PC-3 (cell line): ENCODE results near the gene PSRC1. TPM values are rescaled to one million over a fixed set of nuclear protein-coding genes. Genes with fewer than 3 reads are reported as not detected.

Experiments
- ATAC-seq: fragments of 200-7000 bp; cut with Tn5 transposase; 2 replicates; pipeline ENCODE4 v1.9.1; 2020; ENCODE audit warnings: mild to moderate bottlenecking, moderate library complexity
- BruUV-seq: library from RNA; stranded (reverse); fragments of 400-500 nt; replicated peaks from 2 replicates; lab custom pipeline; 2021; lab: Mats Ljungman, UMichigan
- CTCF ChIA-PET: fragments of 300-600 bp; sonication (Branson Sonifier 250); formaldehyde crosslinking; loops from one replicate; lab custom pipeline; 2022; ENCODE audit warnings: antibody characterized with exemption; lab: Charles Lee
- POLR2A ChIA-PET: fragments of 300-600 bp; sonication (Branson Sonifier 250); formaldehyde crosslinking; loops from one replicate; lab custom pipeline; 2022; ENCODE audit warnings: antibody characterized with exemption; ENCODE audit not compliant: unreplicated experiment; lab: Charles Lee
- DNase-seq: peaks from one replicate; pipeline ENCODE4 v3.0.0-alpha.2; 2015
- H2AFZ ChIP-seq: fragments of 300-600 bp; sonication (generic); 2 replicates; pipeline ENCODE4 v1.6.0; 2016; ENCODE audit warnings: antibody characterized with exemption, low read length
- H3F3A ChIP-seq: fragments of 300-600 bp; sonication (generic); one replicate; pipeline ENCODE4 v1.6.0; 2017; ENCODE audit warnings: antibody characterized with exemption, low read length, control low read depth, mild to moderate bottlenecking; ENCODE audit not compliant: unreplicated experiment
- H3K27ac ChIP-seq: fragments of 300-600 bp; sonication (generic); 2 replicates; pipeline ENCODE4 v1.5.1; 2016; ENCODE audit warnings: mild to moderate bottlenecking, low read length
- H3K27me3 ChIP-seq: fragments of 300-600 bp; sonication (generic); 2 replicates; pipeline ENCODE4 v1.6.1; 2016; ENCODE audit warnings: low read length, mixed read lengths
- H3K36me3 ChIP-seq: fragments of 300-600 bp; sonication (generic); 2 replicates; pipeline ENCODE4 v1.6.1; 2016; ENCODE audit warnings: low read depth, mixed run types, low read length, mixed read lengths
- H3K4me1 ChIP-seq: fragments of 300-600 bp; sonication (generic); 2 replicates; pipeline ENCODE4 v1.5.1; 2016; ENCODE audit warnings: low read length; ENCODE audit not compliant: insufficient read depth
- H3K4me2 ChIP-seq: fragments of 300-600 bp; sonication (generic); 2 replicates; pipeline ENCODE4 v1.6.0; 2016; ENCODE audit warnings: low read length
- H3K4me3 ChIP-seq: fragments of 300-600 bp; sonication (generic); 2 replicates; pipeline ENCODE4 v1.5.1; 2016; ENCODE audit warnings: mild to moderate bottlenecking, low read length, mixed read lengths
- H3K79me2 ChIP-seq: fragments of 300-600 bp; sonication (generic); 2 replicates; pipeline ENCODE4 v1.6.1; 2017; ENCODE audit warnings: low read length, mixed read lengths
- H3K9ac ChIP-seq: fragments of 300-600 bp; sonication (generic); 2 replicates; pipeline ENCODE4 v1.6.0; 2016; ENCODE audit warnings: mild to moderate bottlenecking, low read length
- H3K9me2 ChIP-seq: fragments of 300-600 bp; sonication (generic); replicated peaks from 2 replicates; pipeline ENCODE4 v1.6.1; 2016; ENCODE audit warnings: mixed run types, low read length, mixed read lengths
- H3K9me3 ChIP-seq: fragments of 300-600 bp; sonication (generic); 2 replicates; pipeline ENCODE4 v1.6.1; 2016; ENCODE audit warnings: low read length, mixed read lengths
- H4K20me1 ChIP-seq: fragments of 300-600 bp; sonication (generic); 2 replicates; pipeline ENCODE4 v1.6.1; 2016; ENCODE audit warnings: low read length, mixed read lengths
- CTCF ChIP-seq: fragments of 300-600 bp; sonication (generic); conservative IDR thresholded peaks from 2 replicates; pipeline ENCODE4 v1.5.1; 2017; ENCODE audit warnings: antibody characterized with exemption, low read depth, mild to moderate bottlenecking, low read length
- EZH2 ChIP-seq: fragments of 300-600 bp; sonication (generic); IDR thresholded peaks from one replicate; pipeline ENCODE4 v1.6.1; 2017; ENCODE audit warnings: antibody characterized with exemption, mild to moderate bottlenecking, low read length; ENCODE audit not compliant: unreplicated experiment
- EZH2phosphoT487 ChIP-seq: fragments of 300-600 bp; sonication (generic); IDR thresholded peaks from 2 replicates; pipeline ENCODE4 v1.6.1; 2018; ENCODE audit warnings: mild to moderate bottlenecking, antibody characterized with exemption, low read length, borderline replicate concordance
- intact Hi-C: fragments of 100-400 bp; cut with micrococcal nuclease; formaldehyde crosslinking; loops from 2 replicates; pipeline ENCODE4 v1.9.0; 2023
- total RNA-seq: library from RNA; depleted of rRNA; stranded (reverse); fragments of >200 nt; gene quantifications from 2 replicates; pipeline ENCODE4 v1.2.3, GENCODE V29; 2014

The PSRC1 gene
- total RNA-seq, 1 experiment from 2014 or later: 33.8 TPM

DNA sequence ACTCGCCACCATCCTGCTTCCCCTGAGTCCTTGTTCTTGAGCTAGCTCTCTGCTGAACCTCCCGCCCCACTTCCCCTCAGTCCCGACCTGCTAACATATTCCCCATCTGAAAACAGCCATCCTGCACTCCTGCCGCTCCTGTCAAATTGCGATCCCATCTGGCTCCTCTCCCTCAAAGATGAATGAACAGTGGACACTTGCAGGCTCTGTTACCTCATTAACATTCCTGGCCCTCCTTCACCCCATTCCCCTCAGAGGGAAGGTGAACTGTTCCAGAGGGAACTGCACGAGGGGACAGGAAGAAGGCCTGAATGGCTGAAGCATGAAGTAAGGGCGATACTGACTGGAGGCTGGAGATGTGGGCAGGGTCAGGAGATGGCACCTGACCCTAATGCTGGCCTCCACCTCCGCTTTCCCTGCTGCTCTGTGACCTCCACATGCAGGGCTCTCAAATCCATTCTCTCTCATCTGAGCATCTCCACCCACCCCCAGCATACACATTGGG lies 41.1 kb downstream of the PSRC1 start:
- H2AFZ ChIP-seq: no peak overlapping the region
- ATAC-seq: no peak
- intact Hi-C loops: loop anchor here (1.0 kb wide), 1 partner anchor 7 kb away; the partner anchor contains the start of gene CELSR2
- no TSS peak for BruUV-seq
- no peaks in the 10 kb centered on the region for H4K20me1 ChIP-seq
- H3K4me1 ChIP-seq: peaks cover 14% of the 10 kb centered on the region
- H3K27me3 ChIP-seq: no peaks in the 10 kb centered on the region
- H3K36me3 ChIP-seq: peaks cover 21% of the 10 kb centered on the region; the same call in 1 of the 2 replicates
- ChIA-PET POLR2A (no interaction called here), CTCF (no interaction called here)
- no peaks in the 10 kb centered on the region for H3K9me2 ChIP-seq
- DNase-seq: no peak
- no peak overlapping the region for H3K27ac ChIP-seq
- H3K79me2 ChIP-seq: no peaks in the 10 kb centered on the region
- no peak overlapping the region for H3K4me2 ChIP-seq
- H3K4me3 ChIP-seq: no peak overlapping the region
- TF ChIP-seq EZH2phosphoT487 (no peak), CTCF (no peak), EZH2 (no peak)
- H3K9me3 ChIP-seq: no peaks in the 10 kb centered on the region
- H3K9ac ChIP-seq: no peak overlapping the region
- no peaks in the 10 kb centered on the region for H3F3A ChIP-seq

DNA sequence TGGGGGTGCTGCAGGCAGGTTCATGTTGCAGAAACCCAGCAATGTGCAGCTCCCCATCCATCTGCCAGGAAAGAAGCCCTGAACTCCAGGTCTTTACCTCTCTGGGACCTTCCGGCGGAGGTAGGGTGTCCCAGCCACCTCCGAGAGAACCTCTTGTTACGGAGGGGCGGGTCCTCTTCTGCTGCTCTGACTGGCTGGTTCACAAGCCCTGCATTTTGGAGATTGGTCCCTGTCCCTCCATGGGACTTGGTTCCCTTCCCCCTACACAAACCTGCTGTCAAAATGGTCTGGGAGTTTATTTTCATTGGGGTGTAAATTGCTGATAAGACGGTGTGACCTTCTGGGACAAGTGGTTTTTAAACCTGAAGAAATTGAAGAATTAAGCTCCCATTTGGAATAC lies 41.6 kb downstream of the PSRC1 start:
- DNase-seq: no peak
- Histone ChIP-seq H3K27me3 (no peaks in the 10 kb centered on the region), H3K9ac (no peak overlapping the region), H3K27ac (no peak overlapping the region), H4K20me1 (no peaks in the 10 kb centered on the region), H3F3A (no peaks in the 10 kb centered on the region), H3K9me3 (no peaks in the 10 kb centered on the region), H3K4me1 (peaks cover 14% of the 10 kb centered on the region), H3K4me2 (no peak overlapping the region), H3K4me3 (no peak overlapping the region), H2AFZ (no peak overlapping the region), H3K9me2 (no peaks in the 10 kb centered on the region), H3K79me2 (no peaks in the 10 kb centered on the region), H3K36me3 (peaks cover 27% of the 10 kb centered on the region; the same call in 1 of the 2 replicates)
- no peak for TF ChIP-seq EZH2
- no peak for TF ChIP-seq EZH2phosphoT487
- no peak for TF ChIP-seq CTCF
- ATAC-seq: no peak
- BruUV-seq: no TSS peak
- intact Hi-C loops: loop anchor here (1.0 kb wide), 1 partner anchor 8 kb away; the partner anchor contains the start of gene CELSR2
- ChIA-PET CTCF (no interaction called here), POLR2A (no interaction called here)
